ENCODE measurements around the gene TFAP2E. TPM values are rescaled to one million over a fixed set of nuclear protein-coding genes. Genes with fewer than 3 reads are reported as not detected.

TFAP2E gene
- total and polyA plus RNA-seq, 2 donors from 2014 or later = 0.28 to 1.0 TPM

GRCh38 chr1:35623832-35624231 lies 50.7 kb downstream of the TFAP2E start:
- Histone ChIP-seq H3K9me3 (ENCODE audit: control insufficient read depth in 2 of 3, insufficient read depth in 1 of 3, low read length in 3 of 3) (no peaks in the 10 kb centered on the region), H3K27me3 (ENCODE audit: control insufficient read depth, insufficient read depth, low read length) (no peaks in the 10 kb centered on the region), H3K27ac (ENCODE audit: low read depth in 2 of 2, low read length in 2 of 2) (no peak overlapping the region), H3K9ac (ENCODE audit: low read length in 3 of 3) (no peak overlapping the region), H3K4me1 (ENCODE audit: control insufficient read depth in 2 of 3, insufficient read depth in 2 of 3, low read depth in 1 of 3, low read length in 3 of 3) (no peaks in the 10 kb centered on the region), H3K36me3 (ENCODE audit: control insufficient read depth in 2 of 3, insufficient read depth in 3 of 3, low read length in 3 of 3) (peaks cover 4 to 10% (median 7%) of the 10 kb centered on the region in 3 donors), H3K4me3 (ENCODE audit: low read length in 3 of 3) (no peak overlapping the region)
- intact Hi-C loops (cut with DNase I) = no loop called here
- DNase-seq = no peak
- TF ChIP-seq CTCF (IDR thresholded peaks at IDR 0.05; ENCODE audit: borderline replicate concordance, extremely low read depth, insufficient read depth) = no peak
- no peak for FAIRE-seq

GRCh38 chr1:35629051-35629450 lies 55.9 kb downstream of the TFAP2E start:
- H3K4me1 ChIP-seq (ENCODE audit: control insufficient read depth in 2 of 3, insufficient read depth in 2 of 3, low read depth in 1 of 3, low read length in 3 of 3) = no peaks in the 10 kb centered on the region
- H3K4me3 ChIP-seq (ENCODE audit: low read length in 3 of 3) = no peak overlapping the region
- TF ChIP-seq CTCF (IDR thresholded peaks at IDR 0.05; ENCODE audit: borderline replicate concordance, extremely low read depth, insufficient read depth) = no peak
- no peak for FAIRE-seq
- DNase-seq = no peak
- H3K9ac ChIP-seq (ENCODE audit: low read length in 3 of 3) = no peak overlapping the region
- no peaks in the 10 kb centered on the region for H3K9me3 ChIP-seq (ENCODE audit: control insufficient read depth in 2 of 3, insufficient read depth in 1 of 3, low read length in 3 of 3)
- H3K27ac ChIP-seq (ENCODE audit: low read depth in 2 of 2, low read length in 2 of 2) = no peak overlapping the region
- peaks cover 11 to 25% (median 22%) of the 10 kb centered on the region in 3 donors for H3K36me3 ChIP-seq (ENCODE audit: control insufficient read depth in 2 of 3, insufficient read depth in 3 of 3, low read length in 3 of 3)
- intact Hi-C loops (cut with DNase I) = no loop called here
- H3K27me3 ChIP-seq (ENCODE audit: control insufficient read depth, insufficient read depth, low read length) = no peaks in the 10 kb centered on the region

GRCh38 chr1:35631396-35631795 lies 58.3 kb downstream of the TFAP2E start:
- no peaks in the 10 kb centered on the region for H3K4me1 ChIP-seq (ENCODE audit: control insufficient read depth in 2 of 3, insufficient read depth in 2 of 3, low read depth in 1 of 3, low read length in 3 of 3)
- DNase-seq = no peak
- H3K9me3 ChIP-seq (ENCODE audit: control insufficient read depth in 2 of 3, insufficient read depth in 1 of 3, low read length in 3 of 3) = no peaks in the 10 kb centered on the region
- no peak overlapping the region for H3K9ac ChIP-seq (ENCODE audit: low read length in 3 of 3)
- no peaks in the 10 kb centered on the region for H3K27me3 ChIP-seq (ENCODE audit: control insufficient read depth, insufficient read depth, low read length)
- no peak for TF ChIP-seq CTCF (IDR thresholded peaks at IDR 0.05; ENCODE audit: borderline replicate concordance, extremely low read depth, insufficient read depth)
- peaks cover 13 to 27% (median 25%) of the 10 kb centered on the region in 3 donors for H3K36me3 ChIP-seq (ENCODE audit: control insufficient read depth in 2 of 3, insufficient read depth in 3 of 3, low read length in 3 of 3)
- H3K27ac ChIP-seq (ENCODE audit: low read depth in 2 of 2, low read length in 2 of 2) = no peak overlapping the region
- intact Hi-C loops (cut with DNase I) = no loop called here
- FAIRE-seq = no peak
- H3K4me3 ChIP-seq (ENCODE audit: low read length in 3 of 3) = no peak overlapping the region

GRCh38 chr1:35633547-35633946 lies 60.4 kb downstream of the TFAP2E start:
- H3K27me3 ChIP-seq (ENCODE audit: control insufficient read depth, insufficient read depth, low read length) = no peaks in the 10 kb centered on the region
- no peak overlapping the region for H3K4me3 ChIP-seq (ENCODE audit: low read length in 3 of 3)
- H3K4me1 ChIP-seq (ENCODE audit: control insufficient read depth in 2 of 3, insufficient read depth in 2 of 3, low read depth in 1 of 3, low read length in 3 of 3) = peaks cover 0 to 7% (median 2%) of the 10 kb centered on the region in 3 donors
- H3K36me3 ChIP-seq (ENCODE audit: control insufficient read depth in 2 of 3, insufficient read depth in 3 of 3, low read length in 3 of 3) = peaks cover 13 to 27% (median 25%) of the 10 kb centered on the region in 3 donors
- no peak for DNase-seq
- intact Hi-C loops (cut with DNase I) = no loop called here
- H3K9ac ChIP-seq (ENCODE audit: low read length in 3 of 3) = no peak overlapping the region
- H3K27ac ChIP-seq (ENCODE audit: low read depth in 2 of 2, low read length in 2 of 2) = no peak overlapping the region
- no peaks in the 10 kb centered on the region for H3K9me3 ChIP-seq (ENCODE audit: control insufficient read depth in 2 of 3, insufficient read depth in 1 of 3, low read length in 3 of 3)
- no peak for TF ChIP-seq CTCF (IDR thresholded peaks at IDR 0.05; ENCODE audit: borderline replicate concordance, extremely low read depth, insufficient read depth)
- FAIRE-seq = no peak

All from kidney (tissue), 14 donors.